GM12892 (cell line): Measurements from ENCODE around the gene IFFO2.

Experiments
- DNase-seq: peaks from one replicate; pipeline ENCODE4 v3.0.0; 2011; ENCODE audit not compliant: insufficient read length
- FAIRE-seq: peaks from 2 replicates; lab custom pipeline; 2011; peaks lifted over from hg19 to GRCh38; lab: Jason Lieb, UNC
- POLR2A ChIP-seq: IDR thresholded peaks from 2 replicates; pipeline ENCODE4 v1.6.1; 2011; ENCODE audit warnings: low read depth, low read length, control low read depth
- POLR2AphosphoS5 ChIP-seq: IDR thresholded peaks from 2 replicates; pipeline ENCODE4 v1.6.1; 2011; ENCODE audit warnings: low read depth, low read length, control low read depth
- TAF1 ChIP-seq: IDR thresholded peaks from 2 replicates; pipeline ENCODE4 v1.6.1; 2011; ENCODE audit warnings: low read depth, mild to moderate bottlenecking, control low read depth, low read length, borderline replicate concordance

IFFO2 gene

GRCh38 chr1:18868801-18869424 lies 87.6 kb downstream of the IFFO2 start:
- no peak for DNase-seq
- TF ChIP-seq TAF1, result no peak
- no peak for TF ChIP-seq POLR2A
- TF ChIP-seq POLR2AphosphoS5, result no peak
- no peak for FAIRE-seq

GRCh38 chr1:18868354-18868753 lies 88.1 kb downstream of the IFFO2 start:
- TF ChIP-seq POLR2AphosphoS5 (no peak), TAF1 (no peak)
- no peak for FAIRE-seq
- no peak for DNase-seq

- TF ChIP-seq POLR2A, result no peak
- no peak for TF ChIP-seq POLR2AphosphoS5
- TF ChIP-seq TAF1, result no peak
- FAIRE-seq (no peak), DNase-seq (no peak)
Observed at GRCh38 chr1:18866846-18867245, 89.6 kb downstream of the IFFO2 start.

- no peak for FAIRE-seq
- DNase-seq, result no peak
Observed at GRCh38 chr1:18866314-18866713, 90.2 kb downstream of the IFFO2 start.

GRCh38 chr1:18865176-18865575 lies 91.3 kb downstream of the IFFO2 start:
- TF ChIP-seq POLR2A (no peak), POLR2AphosphoS5 (no peak), TAF1 (no peak)
- FAIRE-seq, result no peak

More at GRCh38 chr1:18866314-18866713, 90.2 kb downstream of the IFFO2 start:
- TF ChIP-seq TAF1 (no peak), POLR2A (no peak), POLR2AphosphoS5 (no peak)

GRCh38 chr1:18861590-18861989 lies 94.9 kb downstream of the IFFO2 start:
- no peak for TF ChIP-seq POLR2AphosphoS5
- no peak for TF ChIP-seq POLR2A
- TF ChIP-seq TAF1, result no peak
- DNase-seq (no peak), FAIRE-seq (no peak)

More at GRCh38 chr1:18865176-18865575, 91.3 kb downstream of the IFFO2 start:
- DNase-seq, result no peak

- TF ChIP-seq POLR2A (no peak), TAF1 (no peak), POLR2AphosphoS5 (no peak)
- DNase-seq (no peak), FAIRE-seq (no peak)
Observed at GRCh38 chr1:18861082-18861481, 95.4 kb downstream of the IFFO2 start.

GRCh38 chr1:18859560-18859959 lies 96.9 kb downstream of the IFFO2 start, which contains the start of gene TAS1R2:
TAS1R2 (minus strand) TSS chr1:18859660; CDS start chr1:18859660, 0 bp downstream.
- FAIRE-seq (no peak), DNase-seq (no peak)
- no peak for TF ChIP-seq POLR2A
- no peak for TF ChIP-seq POLR2AphosphoS5
- TF ChIP-seq TAF1, result no peak

- DNase-seq, result no peak
- no peak for FAIRE-seq
- TF ChIP-seq POLR2A (no peak), POLR2AphosphoS5 (no peak), TAF1 (no peak)
Observed at GRCh38 chr1:18858070-18858688, 98.3 kb downstream of the IFFO2 start.

- FAIRE-seq (no peak), DNase-seq (no peak)
- TF ChIP-seq TAF1, result no peak
- no peak for TF ChIP-seq POLR2A
- TF ChIP-seq POLR2AphosphoS5, result no peak
Observed at GRCh38 chr1:18856435-18856834, 100.0 kb downstream of the IFFO2 start.

- FAIRE-seq, result no peak
- TF ChIP-seq POLR2A, result no peak
- no peak for TF ChIP-seq POLR2AphosphoS5
- no peak for TF ChIP-seq TAF1
- DNase-seq, result no peak
Observed at GRCh38 chr1:18855573-18855972, 100.9 kb downstream of the IFFO2 start.
